Suprapubic skin (tissue), 4 donors: ENCODE results near the gene COQ8A.

Experiments used
- CTCF ChIP-seq, 2 donors: fragments of 200-600 bp in 1 of 2; fragments of 450-650 bp in 1 of 2; sonication (generic) in 1 of 2; IDR thresholded peaks; one replicate each; pipeline ENCODE4 v1.5.1; 2016 to 2019; ENCODE audit warnings: antibody characterized with exemption in 2 of 2, mild to moderate bottlenecking in 1 of 2, moderate library complexity in 1 of 2
- EP300 ChIP-seq: sonication (generic); formaldehyde crosslinking; IDR thresholded peaks from one replicate; pipeline ENCODE4 v1.6.1; 2017; ENCODE audit warnings: antibody characterized with exemption
- POLR2A ChIP-seq, 2 donors: fragments of 450-650 bp; IDR thresholded peaks; one replicate each; pipeline ENCODE4 v1.6.1; 2017; ENCODE audit warnings: antibody characterized with exemption in 2 of 2, mild to moderate bottlenecking in 2 of 2, moderate library complexity in 2 of 2
- POLR2AphosphoS5 ChIP-seq, 3 donors: sonication (generic); formaldehyde crosslinking; IDR thresholded peaks; one replicate each; pipeline ENCODE4 v1.6.1; 2017; ENCODE audit warnings: antibody characterized with exemption in 3 of 3

GRCh38 chr1:226943927-226944326 lies 3.8 kb downstream of the COQ8A start:
- TF ChIP-seq POLR2A (IDR thresholded peaks at IDR 0.05) (no peak), CTCF (IDR thresholded peaks at IDR 0.05) (no peak), POLR2AphosphoS5 (IDR thresholded peaks at IDR 0.05) (no peak), EP300 (no peak)
